Mucosa of descending colon (tissue), 3 donors: Measurements from ENCODE around the gene FANCI. TPM values are rescaled to one million over a fixed set of nuclear protein-coding genes. Genes with fewer than 3 reads are reported as not detected.

Experiments
- ATAC-seq: fragments of 200-7000 bp; cut with Tn5 transposase; one replicate; pipeline ENCODE4 v1.9.1; 2020; ENCODE audit warnings: mild to moderate bottlenecking, moderate library complexity
- DNase-seq, 3 donors: peaks; one replicate each; pipeline ENCODE4 v3.0.0-alpha.2; 2020
- H3K36me3 ChIP-seq: fragments of 200-600 bp; one replicate; pipeline ENCODE4 v1.8.0; 2021; ENCODE audit warnings: low read depth, mild to moderate bottlenecking
- H3K4me1 ChIP-seq: fragments of 200-600 bp; one replicate; pipeline ENCODE4 v1.8.0; 2021; ENCODE audit warnings: low read depth, mild to moderate bottlenecking
- H3K4me3 ChIP-seq: fragments of 200-600 bp; one replicate; pipeline ENCODE4 v1.8.0; 2021; ENCODE audit warnings: mild to moderate bottlenecking
- H3K9me3 ChIP-seq: fragments of 200-600 bp; one replicate; pipeline ENCODE4 v1.8.0; 2021; ENCODE audit warnings: mild to moderate bottlenecking
- intact Hi-C, 2 donors: fragments of 100-400 bp; cut with DNase I in 1 of 2; cut with micrococcal nuclease in 1 of 2; formaldehyde crosslinking; loops; one replicate each; pipeline versions ENCODE4 v1.11.0 to v1.11.1; 2022; cut with DNase I, micrococcal nuclease
- total RNA-seq, 3 donors: library from RNA; stranded (reverse); fragmentation: NEBNext Ultra II Directional in 2 of 3; extraction: Animal tissue kit (Norgen Biotek cat#: 25700) in 2 of 3; gene quantifications; one replicate each; pipeline versions ENCODE4 v1.2.1 to v1.2.4, GENCODE V29; 2021 to 2023
- TF ChIP-seq, protein P1 (sequence below): fragments of 200-600 bp; IDR thresholded peaks from one replicate; pipeline ENCODE4 v1.8.0; 2022; ENCODE audit warnings: antibody characterized with exemption, mild to moderate bottlenecking
- donor health status: DM: no; HTN: no; CAD: no; lungs with moderate emphysema.
- donor health status: DM: no; HTN: no; CAD: no.
- donor health status: DM: no; HTN: yes; CAD: no.

Gene FANCI
- total RNA-seq, 3 donors from 2014 or later, result 12.9 to 27.1 (median 14.0) TPM

DNA sequence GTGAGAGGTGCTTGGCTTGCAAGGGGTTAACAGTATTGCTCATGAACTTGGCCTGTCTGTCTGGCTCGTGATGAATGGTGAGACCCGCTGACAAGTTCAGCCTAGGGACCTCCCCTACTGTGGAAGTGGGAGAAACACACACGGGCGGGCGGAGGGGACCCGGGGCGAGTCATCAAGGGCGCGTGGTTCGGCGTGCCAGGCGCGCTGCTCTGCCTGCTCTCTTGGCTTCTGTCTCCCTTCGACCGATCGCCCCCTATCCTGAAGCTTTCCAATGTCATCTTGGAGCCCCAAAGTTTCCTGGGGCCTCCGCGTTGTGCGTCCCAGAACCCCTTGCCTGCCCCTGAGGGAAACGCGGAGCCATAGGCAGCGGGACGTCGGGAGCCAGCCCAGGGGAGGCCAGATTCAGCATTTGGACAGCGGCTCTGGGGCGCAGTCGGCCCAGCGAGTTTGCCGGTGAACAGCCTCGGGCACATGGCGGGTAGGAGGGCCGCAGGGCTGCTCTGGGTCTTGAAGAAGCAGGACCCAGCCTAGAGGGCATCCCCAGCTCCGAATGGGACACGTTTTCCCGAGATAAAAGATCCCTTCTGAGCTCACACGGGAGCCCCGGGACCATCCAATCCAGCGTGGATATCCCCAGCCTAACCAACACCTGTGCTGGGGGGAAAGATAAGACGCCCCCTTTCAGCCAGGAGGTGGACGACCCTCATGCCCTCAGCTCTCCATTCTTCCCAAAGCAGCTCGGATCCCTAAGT, 117.8 kb downstream of the FANCI start:
- intact Hi-C loops, result no loop called here
- TF ChIP-seq, protein P1, sequence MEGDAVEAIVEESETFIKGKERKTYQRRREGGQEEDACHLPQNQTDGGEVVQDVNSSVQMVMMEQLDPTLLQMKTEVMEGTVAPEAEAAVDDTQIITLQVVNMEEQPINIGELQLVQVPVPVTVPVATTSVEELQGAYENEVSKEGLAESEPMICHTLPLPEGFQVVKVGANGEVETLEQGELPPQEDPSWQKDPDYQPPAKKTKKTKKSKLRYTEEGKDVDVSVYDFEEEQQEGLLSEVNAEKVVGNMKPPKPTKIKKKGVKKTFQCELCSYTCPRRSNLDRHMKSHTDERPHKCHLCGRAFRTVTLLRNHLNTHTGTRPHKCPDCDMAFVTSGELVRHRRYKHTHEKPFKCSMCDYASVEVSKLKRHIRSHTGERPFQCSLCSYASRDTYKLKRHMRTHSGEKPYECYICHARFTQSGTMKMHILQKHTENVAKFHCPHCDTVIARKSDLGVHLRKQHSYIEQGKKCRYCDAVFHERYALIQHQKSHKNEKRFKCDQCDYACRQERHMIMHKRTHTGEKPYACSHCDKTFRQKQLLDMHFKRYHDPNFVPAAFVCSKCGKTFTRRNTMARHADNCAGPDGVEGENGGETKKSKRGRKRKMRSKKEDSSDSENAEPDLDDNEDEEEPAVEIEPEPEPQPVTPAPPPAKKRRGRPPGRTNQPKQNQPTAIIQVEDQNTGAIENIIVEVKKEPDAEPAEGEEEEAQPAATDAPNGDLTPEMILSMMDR, result no peak
- DNase-seq, result peak in 2 of 3 donors; percentile 73 to 77
- Histone ChIP-seq H3K4me1 (peaks cover 13% of the 10 kb centered on the region), H3K4me3 (no peak overlapping the region), H3K36me3 (no peaks in the 10 kb centered on the region), H3K9me3 (no peaks in the 10 kb centered on the region)
- peak; percentile 50 for ATAC-seq

DNA sequence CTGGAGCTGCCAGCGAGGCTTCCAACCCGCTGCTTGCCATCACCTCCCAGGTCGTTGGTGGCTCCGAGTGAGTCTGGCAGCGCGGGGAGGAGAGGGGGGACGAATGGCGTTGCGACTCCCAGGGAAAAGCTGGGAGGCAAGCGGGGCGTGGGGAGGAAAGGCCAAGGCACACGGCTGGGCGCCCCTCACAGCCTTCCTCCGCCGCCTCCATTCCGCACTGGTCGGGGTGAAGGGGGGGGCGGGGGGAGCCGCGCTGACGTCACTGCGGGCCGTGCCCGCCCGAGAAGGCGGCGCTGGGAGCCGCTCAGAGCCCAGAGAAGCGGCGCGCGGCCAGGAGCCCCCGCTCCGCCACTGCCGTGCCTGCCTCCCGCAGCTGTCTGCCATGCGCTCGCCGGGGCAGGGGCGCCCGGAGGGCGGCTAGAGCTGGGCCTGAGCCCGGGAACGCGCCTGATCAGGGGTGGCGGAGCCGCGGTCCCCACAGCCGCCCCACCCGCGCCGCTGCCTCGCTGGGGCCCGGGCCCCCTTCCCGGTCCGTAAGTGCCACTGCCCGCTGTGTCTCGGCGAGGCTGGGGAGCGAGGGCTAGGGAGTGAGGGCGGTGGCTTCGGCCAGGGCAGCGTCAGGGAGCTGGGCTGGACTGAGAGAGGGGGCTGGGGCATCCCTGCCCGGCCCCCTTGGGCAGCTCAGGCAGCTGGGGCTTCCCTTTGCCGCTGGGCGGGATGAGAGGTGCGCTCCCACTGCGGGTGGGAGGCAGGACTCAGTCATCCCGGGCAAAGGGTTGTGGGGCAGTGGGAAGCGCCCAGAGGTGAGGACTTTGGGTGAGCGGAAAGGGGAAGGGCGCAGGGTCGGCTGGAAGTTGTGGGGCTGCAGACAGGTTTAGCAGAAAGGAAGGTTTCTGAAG, 118.7 kb downstream of the FANCI start:
- no peaks in the 10 kb centered on the region for H3K9me3 ChIP-seq
- peaks cover 15% of the 10 kb centered on the region for H3K4me1 ChIP-seq
- intact Hi-C loops, result no loop called here
- no peak overlapping the region for H3K4me3 ChIP-seq
- TF ChIP-seq, protein P1, result no peak
- no peaks in the 10 kb centered on the region for H3K36me3 ChIP-seq
- DNase-seq, result no peak
- no peak for ATAC-seq

DNA sequence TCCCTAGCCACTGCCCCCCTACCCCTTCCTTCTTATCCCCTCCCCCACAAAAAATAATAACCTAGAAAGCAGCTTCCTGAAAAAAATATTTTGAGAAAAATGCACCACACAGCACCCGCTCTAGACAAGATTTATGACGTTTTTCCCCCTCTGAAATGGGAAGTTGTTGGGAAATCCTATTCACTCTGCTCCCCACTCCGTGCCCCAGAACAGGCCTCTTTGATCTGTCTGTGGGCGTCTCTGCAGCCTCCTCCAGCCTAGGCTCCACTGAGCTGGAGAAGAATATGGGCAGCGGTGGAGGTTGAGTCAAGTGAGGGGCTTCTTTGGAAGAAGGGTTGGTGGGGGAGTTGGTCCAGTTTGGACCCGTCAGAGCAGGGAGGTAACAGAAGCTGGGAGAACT, 119.4 kb downstream of the FANCI start:
- Histone ChIP-seq H3K4me3 (no peak overlapping the region), H3K36me3 (no peaks in the 10 kb centered on the region), H3K4me1 (peaks cover 17% of the 10 kb centered on the region), H3K9me3 (no peaks in the 10 kb centered on the region)
- no peak for ATAC-seq
- intact Hi-C loops, result no loop called here
- TF ChIP-seq, protein P1, result no peak
- no peak for DNase-seq

DNA sequence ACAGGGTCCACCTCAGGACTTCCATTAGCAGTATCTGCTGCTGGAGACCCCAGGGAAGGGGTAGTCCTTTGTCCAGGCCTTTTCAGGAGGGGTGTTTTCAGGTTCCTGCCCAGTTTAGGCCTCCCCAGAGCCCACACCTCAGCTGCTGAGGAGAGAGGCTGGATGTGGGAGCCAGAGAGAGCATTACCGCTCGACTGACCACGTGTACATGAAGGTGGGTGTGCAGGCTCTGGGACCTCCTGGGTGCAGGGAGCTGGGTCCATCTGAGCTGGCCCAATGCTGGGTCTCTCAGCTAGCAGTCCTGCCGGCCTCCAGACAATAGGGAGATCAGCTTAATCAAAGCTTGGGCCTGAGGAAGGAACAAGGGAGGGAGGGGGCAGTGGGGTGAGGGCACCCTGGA, 120.0 kb downstream of the FANCI start:
- DNase-seq (no peak), ATAC-seq (no peak)
- TF ChIP-seq, protein P1, result no peak
- no peaks in the 10 kb centered on the region for H3K36me3 ChIP-seq
- no peaks in the 10 kb centered on the region for H3K9me3 ChIP-seq
- no peak overlapping the region for H3K4me3 ChIP-seq
- peaks cover 15% of the 10 kb centered on the region for H3K4me1 ChIP-seq
- intact Hi-C loops, result no loop called here

DNA sequence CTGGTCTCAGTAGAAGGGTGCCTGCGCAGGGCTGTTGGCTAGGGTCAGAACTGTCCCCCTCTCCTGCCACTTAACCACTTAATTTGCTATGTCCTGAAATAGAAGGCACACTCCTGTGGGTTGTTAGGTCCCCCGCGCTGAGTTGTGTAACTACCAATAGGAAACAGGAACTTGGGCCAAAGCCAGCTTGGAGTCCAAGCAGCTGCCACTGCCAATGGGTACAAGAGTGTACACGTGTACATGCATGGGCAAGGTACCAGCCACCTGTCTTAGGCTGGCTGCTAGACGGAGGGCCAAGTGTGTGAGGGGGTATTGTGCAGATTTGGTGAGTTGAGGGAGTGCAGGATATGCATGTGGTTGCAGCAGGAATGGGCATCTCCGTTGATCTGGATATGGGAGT, 120.6 kb downstream of the FANCI start:
- H3K9me3 ChIP-seq, result no peaks in the 10 kb centered on the region
- ATAC-seq, result peak; percentile 20
- TF ChIP-seq, protein P1, result no peak
- H3K4me1 ChIP-seq, result peaks cover 10% of the 10 kb centered on the region
- peak in 1 of 3 donors; percentile 31 for DNase-seq
- H3K36me3 ChIP-seq, result no peaks in the 10 kb centered on the region
- intact Hi-C loops, result no loop called here
- H3K4me3 ChIP-seq, result no peak overlapping the region
